Measurements from ENCODE around the gene POPDC3. TPM values are rescaled to one million over a fixed set of nuclear protein-coding genes. Genes with fewer than 3 reads are reported as not detected.
"Not testable (repeated sequence)": the region's sequence is repeated elsewhere in the genome, so short reads cannot be mapped to it uniquely, and the experiment has no call there.

POPDC3 gene, protein sequence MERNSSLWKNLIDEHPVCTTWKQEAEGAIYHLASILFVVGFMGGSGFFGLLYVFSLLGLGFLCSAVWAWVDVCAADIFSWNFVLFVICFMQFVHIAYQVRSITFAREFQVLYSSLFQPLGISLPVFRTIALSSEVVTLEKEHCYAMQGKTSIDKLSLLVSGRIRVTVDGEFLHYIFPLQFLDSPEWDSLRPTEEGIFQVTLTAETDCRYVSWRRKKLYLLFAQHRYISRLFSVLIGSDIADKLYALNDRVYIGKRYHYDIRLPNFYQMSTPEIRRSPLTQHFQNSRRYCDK
- total RNA-seq (not detected), polyA plus RNA-seq (not detected)

DNA sequence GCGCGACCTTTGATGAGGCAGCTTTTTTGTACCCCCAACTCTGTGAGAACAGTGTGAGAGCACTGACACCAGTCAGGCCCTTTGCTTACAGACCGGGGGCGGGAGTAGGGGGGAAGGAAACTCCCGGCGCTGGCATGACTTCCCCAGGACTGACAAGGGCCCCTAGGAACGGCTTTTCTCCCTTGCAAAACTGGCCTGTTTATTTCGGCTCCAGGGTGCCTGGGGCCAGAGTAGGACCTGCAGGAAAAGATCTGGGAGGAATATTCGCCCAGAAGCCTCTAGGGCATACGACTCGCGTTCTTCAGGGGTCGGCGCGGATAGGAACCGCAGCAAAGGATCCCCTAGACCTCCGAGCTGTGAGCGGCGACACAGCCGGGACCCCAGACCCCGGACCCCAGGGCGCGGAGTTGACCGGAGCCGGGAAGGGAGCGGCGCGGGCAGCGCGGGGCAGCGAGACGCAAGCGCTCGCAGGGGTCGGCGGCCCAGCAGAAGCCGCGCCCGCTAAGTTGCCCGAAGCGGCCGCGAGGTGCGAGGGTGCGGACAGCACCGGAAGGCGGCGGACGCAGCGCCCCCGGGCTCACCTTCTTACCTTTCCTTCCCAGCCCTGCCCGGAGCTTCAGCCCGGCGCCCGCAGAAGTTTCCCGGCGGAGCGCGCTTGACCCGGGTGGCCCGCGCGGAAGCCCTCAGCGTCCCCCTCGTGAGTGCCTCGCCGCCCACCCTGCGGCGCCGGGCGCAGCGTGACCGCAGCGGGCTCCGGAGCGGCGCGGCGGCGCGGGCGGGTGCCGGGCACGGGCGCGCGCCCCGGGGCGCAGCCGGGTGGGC, at the start of gene POPDC3:
Gene POPDC3 (minus strand): TSS at position 771 of the 822 bp plus-strand sequence. CDS start 18,105 bp downstream, outside the sequence.
- Mint-ChIP-seq H3K4me1 (peaks cover 0 to 8% (median 2%) of the 10 kb centered on the region in 4 donors), H3K4me3 (peak within 1 kb of the TSS in 1 of 4 donors; percentile 38), H3K27me3 (peaks cover 58% of the 10 kb centered on the region), H3K9me3 (no peaks in the 10 kb centered on the region), H3K27ac (no peak within 1 kb of the TSS), H3K36me3 (no peaks in the 10 kb centered on the region)
- DNase-seq = peak in 1 of 3 donors; percentile 2
- H3K4me1 ChIP-seq (ENCODE audit: control insufficient read depth, insufficient read depth, low read length, poor library complexity, severe bottlenecking) = no peaks in the 10 kb centered on the region
- no peaks in the 10 kb centered on the region for H3K36me3 ChIP-seq (ENCODE audit: control insufficient read depth, insufficient read depth, low read length)
- H3K4me3 ChIP-seq (ENCODE audit: low read depth, low read length) = no peak within 1 kb of the TSS
- no peak within 1 kb of the TSS for H3K27ac ChIP-seq (ENCODE audit: insufficient read depth, low read length, poor library complexity, severe bottlenecking)
- no peaks in the 10 kb centered on the region for H3K9me3 ChIP-seq (ENCODE audit: control insufficient read depth in 2 of 2, low read length in 2 of 2)
- H3K27me3 ChIP-seq (ENCODE audit: control insufficient read depth, insufficient read depth, low read length) = peaks cover 13% of the 10 kb centered on the region
- no peak for ATAC-seq (ENCODE audit: low read depth in 2 of 2)

DNA sequence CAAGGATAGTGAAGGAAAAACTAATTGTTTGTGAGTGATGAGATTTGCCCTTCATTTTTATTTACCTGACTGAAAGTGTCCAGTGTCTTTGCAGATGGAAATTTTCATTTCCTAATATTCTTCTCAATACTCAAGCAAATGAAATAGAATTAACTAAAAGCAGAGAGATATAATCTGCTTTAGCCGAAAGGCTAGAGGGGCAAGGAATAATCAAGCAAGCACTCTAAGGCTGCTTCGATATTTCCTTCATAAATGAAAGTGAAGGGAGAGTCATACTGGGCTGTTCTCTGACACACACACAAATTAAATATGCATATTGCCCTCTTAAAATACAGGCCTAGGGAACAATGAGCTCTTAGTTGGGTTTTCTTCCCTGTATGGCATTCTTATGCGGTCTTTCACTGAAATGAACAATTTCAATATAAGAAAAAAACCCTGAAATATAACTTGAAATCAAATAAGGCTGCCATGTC, 47.5 kb upstream of the POPDC3 start:
- no peaks in the 10 kb centered on the region for H3K27me3 ChIP-seq (ENCODE audit: control insufficient read depth, insufficient read depth, low read length)
- ATAC-seq (ENCODE audit: low read depth in 2 of 2) (no peak), DNase-seq (no peak)
- Mint-ChIP-seq H3K27ac (no peak overlapping the region), H3K36me3 (no peaks in the 10 kb centered on the region), H3K4me1 (no peaks in the 10 kb centered on the region), H3K27me3 (peaks cover 12% of the 10 kb centered on the region), H3K9me3 (peaks cover 0 to 7% (median under 1%) of the 10 kb centered on the region in 7 donors), H3K4me3 (no peak overlapping the region)
- no peaks in the 10 kb centered on the region for H3K4me1 ChIP-seq (ENCODE audit: control insufficient read depth, insufficient read depth, low read length, poor library complexity, severe bottlenecking)
- no peaks in the 10 kb centered on the region for H3K36me3 ChIP-seq (ENCODE audit: control insufficient read depth, insufficient read depth, low read length)
- no peaks in the 10 kb centered on the region for H3K9me3 ChIP-seq (ENCODE audit: control insufficient read depth in 2 of 2, low read length in 2 of 2)
- no peak overlapping the region for H3K4me3 ChIP-seq (ENCODE audit: low read depth, low read length)
- no peak overlapping the region for H3K27ac ChIP-seq (ENCODE audit: insufficient read depth, low read length, poor library complexity, severe bottlenecking)

DNA sequence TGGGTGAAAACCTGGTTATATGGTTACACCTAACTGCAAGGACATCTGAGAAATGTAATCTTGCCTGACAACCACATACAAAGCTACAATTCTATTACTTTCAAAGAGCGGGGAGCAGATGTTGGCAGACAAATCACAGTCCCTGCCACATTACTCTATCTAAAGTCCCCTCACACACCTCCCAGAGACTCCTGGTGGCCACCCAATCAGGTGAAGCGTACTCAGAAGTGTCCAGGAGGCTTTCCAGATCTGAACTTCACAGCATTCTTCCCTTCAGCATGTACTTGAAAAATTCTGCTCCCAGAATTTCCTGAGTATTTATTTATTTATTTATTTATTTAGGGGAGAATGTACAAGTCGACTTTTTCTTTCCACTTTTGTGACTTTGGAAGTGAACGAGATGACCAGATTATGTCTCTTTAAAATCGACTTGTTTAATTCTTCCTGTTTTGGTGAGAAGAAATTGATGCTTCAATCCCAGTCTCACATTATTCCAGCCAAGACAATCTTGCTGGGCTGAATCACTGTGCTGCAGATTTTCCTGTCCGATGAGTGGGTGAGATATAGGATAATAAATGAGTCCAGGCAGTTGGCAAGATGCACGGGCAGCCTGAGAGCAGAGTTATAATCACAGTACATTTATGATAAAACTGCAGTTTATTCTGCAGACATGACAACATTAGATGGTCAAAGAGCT, 46.9 kb upstream of the POPDC3 start:
- Histone ChIP-seq H3K27ac (ENCODE audit: insufficient read depth, low read length, poor library complexity, severe bottlenecking) (no peak overlapping the region), H3K36me3 (ENCODE audit: control insufficient read depth, insufficient read depth, low read length) (no peaks in the 10 kb centered on the region), H3K27me3 (ENCODE audit: control insufficient read depth, insufficient read depth, low read length) (no peaks in the 10 kb centered on the region), H3K4me3 (ENCODE audit: low read depth, low read length) (no peak overlapping the region), H3K4me1 (ENCODE audit: control insufficient read depth, insufficient read depth, low read length, poor library complexity, severe bottlenecking) (no peaks in the 10 kb centered on the region), H3K9me3 (ENCODE audit: control insufficient read depth in 2 of 2, low read length in 2 of 2) (no peaks in the 10 kb centered on the region)
- Mint-ChIP-seq H3K27ac (no peak overlapping the region), H3K4me3 (no peak overlapping the region), H3K36me3 (no peaks in the 10 kb centered on the region), H3K9me3 (peaks cover 0 to 7% (median 0%) of the 10 kb centered on the region in 7 donors), H3K4me1 (no peaks in the 10 kb centered on the region), H3K27me3 (peaks cover 12% of the 10 kb centered on the region)
- ATAC-seq (ENCODE audit: low read depth in 2 of 2) (no peak), DNase-seq (no peak)

DNA sequence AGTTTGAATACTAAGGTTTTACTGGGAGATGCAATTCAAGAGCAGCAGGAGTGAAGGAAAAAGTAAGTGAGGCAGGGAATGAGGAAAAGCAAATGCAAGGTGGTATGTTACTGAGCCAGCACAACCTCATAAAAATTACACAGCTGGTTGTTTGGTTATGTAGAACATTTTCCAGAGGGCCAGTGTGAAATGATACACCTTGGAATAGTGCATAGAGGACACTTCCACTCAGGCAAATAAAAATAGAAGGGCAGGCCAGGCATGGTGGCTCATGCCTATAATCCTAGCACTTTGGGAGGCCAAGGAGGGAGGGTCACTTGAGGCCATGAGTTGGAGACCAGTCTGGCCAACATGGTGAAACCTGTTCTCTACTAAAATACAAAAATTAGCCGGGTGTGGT, 43.4 kb upstream of the POPDC3 start:
- H3K36me3 Mint-ChIP-seq = no peaks in the 10 kb centered on the region
- no peak overlapping the region for H3K27ac Mint-ChIP-seq
- Histone ChIP-seq H3K4me1 (ENCODE audit: control insufficient read depth, insufficient read depth, low read length, poor library complexity, severe bottlenecking) (no peaks in the 10 kb centered on the region), H3K4me3 (ENCODE audit: low read depth, low read length) (no peak overlapping the region), H3K27me3 (ENCODE audit: control insufficient read depth, insufficient read depth, low read length) (no peaks in the 10 kb centered on the region), H3K36me3 (ENCODE audit: control insufficient read depth, insufficient read depth, low read length) (no peaks in the 10 kb centered on the region), H3K27ac (ENCODE audit: insufficient read depth, low read length, poor library complexity, severe bottlenecking) (no peak overlapping the region), H3K9me3 (ENCODE audit: control insufficient read depth in 2 of 2, low read length in 2 of 2) (no peaks in the 10 kb centered on the region)
- DNase-seq (no peak), ATAC-seq (ENCODE audit: low read depth in 2 of 2) (no peak)
- H3K9me3 Mint-ChIP-seq = peaks cover 0 to 2% (median 0%) of the 10 kb centered on the region in 7 donors
- H3K4me3 Mint-ChIP-seq = no peak overlapping the region
- H3K4me1 Mint-ChIP-seq = no peaks in the 10 kb centered on the region
- H3K27me3 Mint-ChIP-seq = no peaks in the 10 kb centered on the region

DNA sequence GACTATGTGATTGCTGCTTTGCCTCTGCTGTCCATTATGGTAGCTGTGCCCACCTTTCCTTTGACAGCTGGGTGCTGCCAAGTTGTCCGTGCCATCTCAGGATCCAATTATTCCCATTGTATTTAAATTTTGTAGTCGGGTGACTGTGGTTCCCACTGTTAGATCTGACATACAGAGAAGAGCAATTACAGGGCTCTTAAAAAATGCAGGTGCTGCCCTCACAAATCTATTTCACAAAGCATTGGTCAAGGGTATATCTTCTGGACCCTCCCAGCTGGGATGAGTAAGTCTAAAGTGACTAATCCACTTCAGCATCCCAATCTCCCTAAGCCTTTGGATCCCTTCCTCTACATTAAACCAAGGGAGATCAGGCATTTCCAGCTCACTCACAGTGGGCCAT, 41.4 kb upstream of the POPDC3 start:
- not testable (repeated sequence) for H3K4me3 ChIP-seq (ENCODE audit: low read depth, low read length); H3K27me3 Mint-ChIP-seq; ATAC-seq (ENCODE audit: low read depth in 2 of 2); H3K4me3 Mint-ChIP-seq; H3K4me1 ChIP-seq (ENCODE audit: control insufficient read depth, insufficient read depth, low read length, poor library complexity, severe bottlenecking); H3K27ac Mint-ChIP-seq; H3K9me3 ChIP-seq (ENCODE audit: control insufficient read depth in 2 of 2, low read length in 2 of 2); H3K27ac ChIP-seq (ENCODE audit: insufficient read depth, low read length, poor library complexity, severe bottlenecking); H3K36me3 Mint-ChIP-seq; H3K27me3 ChIP-seq (ENCODE audit: control insufficient read depth, insufficient read depth, low read length); DNase-seq; H3K9me3 Mint-ChIP-seq; H3K36me3 ChIP-seq (ENCODE audit: control insufficient read depth, insufficient read depth, low read length); H3K4me1 Mint-ChIP-seq

DNA sequence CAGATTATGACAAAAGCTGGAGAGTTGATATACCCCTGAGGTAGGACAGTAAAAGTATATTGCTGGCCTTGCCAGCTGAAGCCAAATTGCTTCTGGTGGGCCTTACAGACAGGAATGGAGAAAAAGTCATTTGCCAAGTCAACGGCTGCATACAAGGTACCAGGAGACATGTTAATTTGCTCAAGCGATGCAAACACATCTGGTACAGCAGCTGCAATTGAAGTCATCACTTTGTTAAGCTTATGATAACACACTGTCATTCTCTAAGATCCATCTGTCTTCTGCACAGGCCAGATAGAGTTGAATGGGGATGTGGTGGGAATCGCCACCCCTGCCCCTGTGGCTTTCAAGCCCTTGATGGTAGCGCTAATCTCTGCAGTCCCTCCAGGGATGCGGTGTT, 40.4 kb upstream of the POPDC3 start:
- no peaks in the 10 kb centered on the region for H3K36me3 Mint-ChIP-seq
- ATAC-seq (ENCODE audit: low read depth in 2 of 2) = no peak
- H3K27me3 Mint-ChIP-seq = peaks cover 4% of the 10 kb centered on the region
- Histone ChIP-seq H3K4me3 (ENCODE audit: low read depth, low read length) (no peak overlapping the region), H3K27ac (ENCODE audit: insufficient read depth, low read length, poor library complexity, severe bottlenecking) (no peak overlapping the region), H3K9me3 (ENCODE audit: control insufficient read depth in 2 of 2, low read length in 2 of 2) (no peaks in the 10 kb centered on the region), H3K27me3 (ENCODE audit: control insufficient read depth, insufficient read depth, low read length) (peaks cover 3% of the 10 kb centered on the region), H3K4me1 (ENCODE audit: control insufficient read depth, insufficient read depth, low read length, poor library complexity, severe bottlenecking) (no peaks in the 10 kb centered on the region), H3K36me3 (ENCODE audit: control insufficient read depth, insufficient read depth, low read length) (no peaks in the 10 kb centered on the region)
- no peak overlapping the region for H3K4me3 Mint-ChIP-seq
- H3K4me1 Mint-ChIP-seq = no peaks in the 10 kb centered on the region
- peaks cover 0 to 2% (median 0%) of the 10 kb centered on the region in 7 donors for H3K9me3 Mint-ChIP-seq
- no peak overlapping the region for H3K27ac Mint-ChIP-seq
- DNase-seq = no peak

DNA sequence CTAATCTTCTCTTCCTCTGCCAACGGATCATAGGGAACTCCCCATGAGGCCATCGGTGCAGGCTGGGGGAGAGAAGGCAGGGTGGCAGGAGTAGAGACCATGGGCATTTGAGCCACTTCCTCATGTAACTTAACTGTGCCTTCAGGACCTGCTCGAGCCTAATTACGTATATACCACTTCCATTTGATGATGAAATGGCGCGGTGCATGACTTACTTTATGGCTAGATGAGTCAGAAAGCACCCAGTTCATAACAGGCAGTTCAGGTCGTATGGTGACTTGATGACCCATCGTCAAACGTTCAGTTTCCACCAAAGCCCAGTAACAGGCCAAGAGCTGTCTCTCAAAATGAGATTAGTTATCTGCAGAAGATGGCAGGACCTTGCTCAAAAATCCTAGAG, 39.4 kb upstream of the POPDC3 start:
- not testable (repeated sequence) for H3K27ac ChIP-seq (ENCODE audit: insufficient read depth, low read length, poor library complexity, severe bottlenecking); DNase-seq; H3K36me3 ChIP-seq (ENCODE audit: control insufficient read depth, insufficient read depth, low read length); H3K4me3 ChIP-seq (ENCODE audit: low read depth, low read length); ATAC-seq (ENCODE audit: low read depth in 2 of 2); H3K27ac Mint-ChIP-seq; H3K4me3 Mint-ChIP-seq; H3K4me1 ChIP-seq (ENCODE audit: control insufficient read depth, insufficient read depth, low read length, poor library complexity, severe bottlenecking); H3K4me1 Mint-ChIP-seq; H3K27me3 ChIP-seq (ENCODE audit: control insufficient read depth, insufficient read depth, low read length); H3K36me3 Mint-ChIP-seq; H3K27me3 Mint-ChIP-seq; H3K9me3 ChIP-seq (ENCODE audit: control insufficient read depth in 2 of 2, low read length in 2 of 2); H3K9me3 Mint-ChIP-seq

All from CD4-positive, CD25-positive, alpha-beta regulatory T cell (primary cell).